GM12865 (cell line): ENCODE results near the gene LGR4.

ENCODE experiments used
- DNase-seq: peaks from one replicate; pipeline ENCODE4 v3.0.0; 2010; ENCODE audit warnings: low read depth
- H3K4me3 ChIP-seq: 2 replicates; pipeline ENCODE4 v1.5.1; 2011; ENCODE audit warnings: mild to moderate bottlenecking, low read depth, low read length, control low read depth
- CTCF ChIP-seq: IDR thresholded peaks from 2 replicates; pipeline ENCODE4 v1.5.1; 2011; ENCODE audit warnings: low read length, control low read depth, low read depth, inconsistent platforms; ENCODE audit not compliant: insufficient read depth; ENCODE audit errors: missing control alignments

The LGR4 gene

DNA sequence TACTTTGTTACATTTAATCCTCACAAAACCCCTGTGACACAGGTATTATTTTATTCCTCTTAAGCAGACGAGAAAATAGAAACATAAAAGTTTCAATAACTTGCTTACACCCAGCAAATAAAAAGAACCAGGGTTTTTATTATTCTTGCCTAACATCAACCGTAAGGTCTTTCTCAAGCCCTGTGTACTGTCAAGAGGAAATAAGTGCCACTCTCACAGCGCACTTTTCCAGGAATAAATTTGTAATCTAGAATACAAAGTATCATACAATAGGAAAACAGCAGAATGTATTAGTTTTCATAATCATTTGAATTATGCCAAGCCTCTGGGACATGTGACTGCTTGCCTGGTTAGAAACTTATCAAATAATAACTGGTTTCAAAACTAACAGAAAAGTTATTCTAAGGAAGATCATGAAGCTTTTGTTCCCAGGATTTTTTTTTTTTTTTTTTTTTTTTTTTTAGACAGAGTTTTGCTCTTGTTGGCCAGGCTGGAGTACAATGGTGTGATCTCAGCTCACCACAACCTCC lies 117.0 kb downstream of the LGR4 start:
- no peak for TF ChIP-seq CTCF
- DNase-seq = no peak
- no peak overlapping the region for H3K4me3 ChIP-seq

DNA sequence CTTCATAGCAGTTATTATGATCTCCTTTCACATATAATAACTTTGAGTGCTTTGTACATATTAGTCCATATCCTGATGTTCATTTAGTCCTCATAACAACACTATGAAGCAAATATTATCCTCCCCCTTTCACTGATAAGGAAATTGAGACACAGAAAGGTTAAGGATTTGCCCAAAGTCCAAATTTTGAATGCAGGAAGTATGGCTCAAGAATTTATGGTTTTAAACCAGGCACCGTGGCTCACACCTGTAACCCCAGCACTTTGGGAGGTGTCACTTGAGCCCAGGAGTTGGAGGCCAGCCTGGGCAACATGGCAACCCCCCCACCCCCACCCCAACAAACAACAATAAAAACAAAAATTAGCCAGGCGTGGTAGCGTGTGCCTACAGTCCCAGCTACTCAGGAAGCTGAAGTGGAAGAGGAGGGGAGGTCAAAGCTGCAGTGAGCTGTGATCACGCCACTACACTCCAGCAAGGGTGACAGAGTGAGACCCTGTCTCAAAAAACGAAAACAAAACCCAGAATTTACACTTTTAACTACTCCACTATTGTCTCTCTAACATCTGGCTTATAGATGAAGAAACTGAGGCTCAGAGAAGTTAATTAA lies 118.1 kb downstream of the LGR4 start:
- DNase-seq = no peak
- TF ChIP-seq CTCF = no peak
- H3K4me3 ChIP-seq = no peak overlapping the region

GRCh38 chr11:27353593-27354358 lies 118.8 kb downstream of the LGR4 start:
- no peak for DNase-seq
- no peak for TF ChIP-seq CTCF
- no peak overlapping the region for H3K4me3 ChIP-seq

GRCh38 chr11:27352781-27353180 lies 119.8 kb downstream of the LGR4 start:
- no peak for TF ChIP-seq CTCF

GRCh38 chr11:27350511-27350910 lies 122.1 kb downstream of the LGR4 start:
- no peak for TF ChIP-seq CTCF
- no peak for DNase-seq
- H3K4me3 ChIP-seq = no peak overlapping the region

More at GRCh38 chr11:27352781-27353180, 119.8 kb downstream of the LGR4 start:
- no peak overlapping the region for H3K4me3 ChIP-seq
- no peak for DNase-seq

DNA sequence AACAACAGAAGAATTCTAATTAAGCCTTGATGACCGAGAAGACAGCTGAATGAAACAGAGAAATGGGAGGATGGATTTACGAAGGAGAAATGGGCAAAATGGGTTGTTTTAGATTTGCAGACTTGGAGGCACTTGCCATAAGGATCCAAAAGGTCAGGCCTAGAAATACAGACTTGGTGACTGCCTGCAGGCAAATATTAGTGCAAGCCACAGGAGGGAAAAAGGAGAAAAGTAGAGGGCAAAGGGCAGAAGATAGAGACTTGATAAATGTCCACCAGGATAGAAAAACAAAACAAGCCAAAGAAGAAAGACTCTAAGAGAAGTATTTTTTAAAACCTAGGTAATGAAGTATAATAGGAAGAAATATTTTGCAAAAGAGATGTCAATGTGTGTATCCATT lies 122.7 kb downstream of the LGR4 start:
- no peak for DNase-seq
- no peak for TF ChIP-seq CTCF
- H3K4me3 ChIP-seq = no peak overlapping the region
